H9 (cell line): ENCODE results near the gene PNPLA6. TPM values are rescaled to one million over a fixed set of nuclear protein-coding genes. Genes with fewer than 3 reads are reported as not detected.

ENCODE experiments used
- DNase-seq: peaks from one replicate; pipeline ENCODE4 v3.0.0-alpha.2; 2017
- H2AFZ ChIP-seq: one replicate; pipeline ENCODE4 v1.6.1; 2013; ENCODE audit warnings: mild to moderate bottlenecking, low read length, control low read depth, moderate library complexity
- H2AK5ac ChIP-seq: 2 replicates; pipeline ENCODE4 v1.6.1; 2013; ENCODE audit warnings: low read length, control low read depth, mixed read lengths; ENCODE audit not compliant: insufficient read length
- H2BK120ac ChIP-seq: one replicate; pipeline ENCODE4 v1.6.1; 2013; ENCODE audit warnings: low read depth, mild to moderate bottlenecking, low read length, control low read depth, inconsistent platforms; ENCODE audit not compliant: poor library complexity, severe bottlenecking
- H2BK12ac ChIP-seq: 2 replicates; pipeline ENCODE4 v1.6.1; 2013; ENCODE audit warnings: low read length, control low read depth, mixed read lengths, low read depth; ENCODE audit not compliant: insufficient read length
- H2BK15ac ChIP-seq: 2 replicates; pipeline ENCODE4 v1.6.1; 2013; ENCODE audit warnings: low read depth, low read length, control low read depth
- H2BK20ac ChIP-seq: one replicate; pipeline ENCODE4 v1.6.1; 2013; ENCODE audit warnings: low read depth, mild to moderate bottlenecking, low read length, control low read depth, inconsistent platforms; ENCODE audit not compliant: poor library complexity, severe bottlenecking
- H2BK5ac ChIP-seq: 2 replicates; pipeline ENCODE4 v1.6.1; 2013; ENCODE audit warnings: low read length, control low read depth, mixed read lengths; ENCODE audit not compliant: insufficient read length
- H3K14ac ChIP-seq: 2 replicates; pipeline ENCODE4 v1.6.1; 2013; ENCODE audit warnings: low read length, control low read depth; ENCODE audit not compliant: insufficient read depth
- H3K18ac ChIP-seq: 2 replicates; pipeline ENCODE4 v1.6.1; 2013; ENCODE audit warnings: low read depth, mild to moderate bottlenecking, mixed read lengths, low read length, control low read depth; ENCODE audit not compliant: insufficient read length
- H3K23ac ChIP-seq: 2 replicates; pipeline ENCODE4 v1.6.1; 2013; ENCODE audit warnings: low read length, control low read depth, mixed read lengths, low read depth; ENCODE audit not compliant: insufficient read length
- H3K23me2 ChIP-seq: 2 replicates; pipeline ENCODE4 v1.6.1; 2013; ENCODE audit warnings: low read depth, mild to moderate bottlenecking, mixed read lengths, low read length, control low read depth; ENCODE audit not compliant: insufficient read length, poor library complexity, severe bottlenecking
- H3K27ac ChIP-seq: 2 replicates; pipeline ENCODE4 v1.5.1; 2013; ENCODE audit warnings: low read length, control low read depth, mixed read lengths, low read depth; ENCODE audit not compliant: insufficient read length
- H3K27me3 ChIP-seq: 2 replicates; pipeline ENCODE4 v1.6.1; 2013; ENCODE audit warnings: low read length, control low read depth, inconsistent platforms; ENCODE audit not compliant: insufficient read depth
- H3K4ac ChIP-seq: 2 replicates; pipeline ENCODE4 v1.6.1; 2013; ENCODE audit warnings: low read depth, mild to moderate bottlenecking, control low read depth, inconsistent platforms, low read length, moderate library complexity
- H3K4me1 ChIP-seq: 2 replicates; pipeline ENCODE4 v1.6.1; 2013; ENCODE audit warnings: low read length, control low read depth, inconsistent platforms; ENCODE audit not compliant: insufficient read depth
- H3K4me2 ChIP-seq: 2 replicates; pipeline ENCODE4 v1.6.1; 2013; ENCODE audit warnings: low read length, control low read depth, mixed read lengths; ENCODE audit not compliant: insufficient read length, insufficient read depth
- H3K56ac ChIP-seq: 2 replicates; pipeline ENCODE4 v1.6.1; 2013; ENCODE audit warnings: low read depth, mild to moderate bottlenecking, mixed read lengths, low read length, control low read depth; ENCODE audit not compliant: insufficient read length
- H3K79me1 ChIP-seq: 2 replicates; pipeline ENCODE4 v1.6.1; 2013; ENCODE audit warnings: low read depth, mild to moderate bottlenecking, moderate library complexity, low read length, control low read depth, inconsistent platforms; ENCODE audit not compliant: insufficient read depth, poor library complexity, severe bottlenecking
- H3K79me2 ChIP-seq: 2 replicates; pipeline ENCODE4 v1.6.1; 2013; ENCODE audit warnings: low read length, control low read depth, inconsistent platforms; ENCODE audit not compliant: insufficient read depth
- H3K9ac ChIP-seq: 2 replicates; pipeline ENCODE4 v1.6.1; 2013; ENCODE audit warnings: low read length, control low read depth, mixed read lengths; ENCODE audit not compliant: insufficient read length; ENCODE audit errors: extremely low read depth
- H3K9me3 ChIP-seq: one replicate; pipeline ENCODE4 v1.6.1; 2013; ENCODE audit warnings: low read depth, low read length, inconsistent platforms; ENCODE audit not compliant: control insufficient read depth
- H3T11ph ChIP-seq: one replicate; pipeline ENCODE4 v1.6.1; 2013; ENCODE audit warnings: mild to moderate bottlenecking, low read length, control low read depth, inconsistent platforms
- H4K20me1 ChIP-seq: one replicate; pipeline ENCODE4 v1.6.1; 2013; ENCODE audit not compliant: control insufficient read depth, insufficient read length, insufficient read depth
- H4K5ac ChIP-seq: 2 replicates; pipeline ENCODE4 v1.6.1; 2013; ENCODE audit warnings: low read depth, mild to moderate bottlenecking, mixed read lengths, low read length, control low read depth; ENCODE audit not compliant: insufficient read length
- H4K8ac ChIP-seq: replicated peaks from 2 replicates; pipeline ENCODE4 v1.6.1; 2013; ENCODE audit warnings: low read length, control low read depth, mixed read lengths, low read depth; ENCODE audit not compliant: insufficient read length
- H4K91ac ChIP-seq: 2 replicates; pipeline ENCODE4 v1.6.1; 2013; ENCODE audit warnings: low read depth, mild to moderate bottlenecking, moderate library complexity, mixed read lengths, low read length, control low read depth; ENCODE audit not compliant: insufficient read length
- H3K27ac Mint-ChIP-seq, 3 experiments: 2 replicates in 2 of 3; 3 replicates in 1 of 3; pipeline ENCODE4 v1.8.0; 2020 to 2021; ENCODE audit warnings: mixed read lengths in 3 of 3, mild to moderate bottlenecking in 1 of 3, moderate library complexity in 1 of 3
- H3K27me3 Mint-ChIP-seq: 2 replicates; pipeline ENCODE4 v1.8.0; 2021; ENCODE audit warnings: low read depth, mild to moderate bottlenecking, moderate library complexity, mixed read lengths
- H3K36me3 Mint-ChIP-seq, 3 experiments: 2 replicates in 2 of 3; 3 replicates in 1 of 3; pipeline ENCODE4 v1.8.0; 2020 to 2021; ENCODE audit warnings: low read depth in 3 of 3, mixed read lengths in 3 of 3; ENCODE audit not compliant: insufficient read depth in 1 of 3
- H3K4me1 Mint-ChIP-seq, 2 experiments: 2 replicates each; pipeline ENCODE4 v1.8.0; 2020; ENCODE audit warnings: mixed read lengths in 2 of 2
- H3K4me3 Mint-ChIP-seq, 2 experiments: 2 replicates in 1 of 2; 3 replicates in 1 of 2; pipeline ENCODE4 v1.8.0; 2020 to 2021; ENCODE audit warnings: mild to moderate bottlenecking in 2 of 2, mixed read lengths in 2 of 2, moderate library complexity in 1 of 2
- H3K9me3 Mint-ChIP-seq, 2 experiments: 2 replicates in 1 of 2; 3 replicates in 1 of 2; pipeline ENCODE4 v1.8.0; 2020; ENCODE audit warnings: mild to moderate bottlenecking in 2 of 2, mixed read lengths in 2 of 2, moderate library complexity in 1 of 2
- WGBS: extraction: QIAGEN DNeasy Blood & Tissue Kit; methylation state at CpG from one replicate; pipeline ENCODE4 v1.1.7; 2013; ENCODE audit warnings: missing lambda C conversion rate, low lambda C conversion rate, mixed read lengths; ENCODE audit not compliant: insufficient read length; ENCODE audit errors: extremely low coverage; 5-methylcytosine and 5-hydroxymethylcytosine counted together
- total RNA-seq: library from RNA; stranded (reverse); gene quantifications from 2 replicates; pipeline ENCODE4 v1.2.1, GENCODE V29; 2021
- TF ChIP-seq, protein P1 (sequence below): fragments of 200-600 bp; sonication (generic); conservative IDR thresholded peaks from 3 replicates; pipeline ENCODE4 v1.8.0; 2021; ENCODE audit warnings: antibody characterized with exemption, mild to moderate bottlenecking

The PNPLA6 gene
- total RNA-seq, 1 experiment from 2014 or later, result 130 TPM

- Histone ChIP-seq H2BK20ac (no peak overlapping the region), H3K27me3 (no peaks in the 10 kb centered on the region), H3T11ph (no peak overlapping the region), H2AK5ac (no peak overlapping the region), H2BK15ac (no peak overlapping the region), H3K18ac (no peak overlapping the region), H3K23ac (no peak overlapping the region), H3K9ac (no peak overlapping the region), H3K79me1 (peaks cover 3% of the 10 kb centered on the region), H3K56ac (no peak overlapping the region), H2AFZ (no peak overlapping the region), H3K14ac (no peak overlapping the region), H4K20me1 (no peaks in the 10 kb centered on the region), H3K4me2 (no peak overlapping the region), H3K27ac (no peak overlapping the region), H4K91ac (no peak overlapping the region), H3K4ac (no peak overlapping the region), H3K4me1 (no peaks in the 10 kb centered on the region; the same call in 1 of the 2 replicates), H3K23me2 (peaks cover 9% of the 10 kb centered on the region), H2BK5ac (no peak overlapping the region), H2BK120ac (no peak overlapping the region), H3K9me3 (no peaks in the 10 kb centered on the region), H3K79me2 (no peaks in the 10 kb centered on the region; the same call in 1 of the 2 replicates), H4K8ac (no peak overlapping the region), H4K5ac (no peak overlapping the region), H2BK12ac (no peak overlapping the region)
- WGBS, result no CpG with 5 or more reads among the region's 6 CpGs
- DNase-seq, result no peak
- Mint-ChIP-seq H3K27ac (peak overlapping the region in 1 of 3 experiments; percentile 28; a peak in 1 of 7 replicates), H3K9me3 (no peaks in the 10 kb centered on the region), H3K4me3 (peak overlapping the region in 1 of 2 experiments; percentile 80; a peak in 2 of 5 replicates), H3K4me1 (peaks cover 21 to 29% of the 10 kb centered on the region in 2 experiments), H3K27me3 (peaks cover 23% of the 10 kb centered on the region), H3K36me3 (peaks cover 3 to 18% (median 12%) of the 10 kb centered on the region in 3 experiments; a peak in 4 of 7 replicates)
- TF ChIP-seq, protein P1, sequence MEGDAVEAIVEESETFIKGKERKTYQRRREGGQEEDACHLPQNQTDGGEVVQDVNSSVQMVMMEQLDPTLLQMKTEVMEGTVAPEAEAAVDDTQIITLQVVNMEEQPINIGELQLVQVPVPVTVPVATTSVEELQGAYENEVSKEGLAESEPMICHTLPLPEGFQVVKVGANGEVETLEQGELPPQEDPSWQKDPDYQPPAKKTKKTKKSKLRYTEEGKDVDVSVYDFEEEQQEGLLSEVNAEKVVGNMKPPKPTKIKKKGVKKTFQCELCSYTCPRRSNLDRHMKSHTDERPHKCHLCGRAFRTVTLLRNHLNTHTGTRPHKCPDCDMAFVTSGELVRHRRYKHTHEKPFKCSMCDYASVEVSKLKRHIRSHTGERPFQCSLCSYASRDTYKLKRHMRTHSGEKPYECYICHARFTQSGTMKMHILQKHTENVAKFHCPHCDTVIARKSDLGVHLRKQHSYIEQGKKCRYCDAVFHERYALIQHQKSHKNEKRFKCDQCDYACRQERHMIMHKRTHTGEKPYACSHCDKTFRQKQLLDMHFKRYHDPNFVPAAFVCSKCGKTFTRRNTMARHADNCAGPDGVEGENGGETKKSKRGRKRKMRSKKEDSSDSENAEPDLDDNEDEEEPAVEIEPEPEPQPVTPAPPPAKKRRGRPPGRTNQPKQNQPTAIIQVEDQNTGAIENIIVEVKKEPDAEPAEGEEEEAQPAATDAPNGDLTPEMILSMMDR, result no peak
These were observed 62.7 kb downstream of the PNPLA6 start for GRCh38 chr19:7598180-7598579.
